NCI-H2227 (cell line): ENCODE data around the gene FMOD.

Experiments
- DNase-seq: peaks from one replicate; lab custom pipeline; 2025; ENCODE audit not compliant: unreplicated experiment; lab: John Stamatoyannopoulos, UW

The FMOD gene

DNA sequence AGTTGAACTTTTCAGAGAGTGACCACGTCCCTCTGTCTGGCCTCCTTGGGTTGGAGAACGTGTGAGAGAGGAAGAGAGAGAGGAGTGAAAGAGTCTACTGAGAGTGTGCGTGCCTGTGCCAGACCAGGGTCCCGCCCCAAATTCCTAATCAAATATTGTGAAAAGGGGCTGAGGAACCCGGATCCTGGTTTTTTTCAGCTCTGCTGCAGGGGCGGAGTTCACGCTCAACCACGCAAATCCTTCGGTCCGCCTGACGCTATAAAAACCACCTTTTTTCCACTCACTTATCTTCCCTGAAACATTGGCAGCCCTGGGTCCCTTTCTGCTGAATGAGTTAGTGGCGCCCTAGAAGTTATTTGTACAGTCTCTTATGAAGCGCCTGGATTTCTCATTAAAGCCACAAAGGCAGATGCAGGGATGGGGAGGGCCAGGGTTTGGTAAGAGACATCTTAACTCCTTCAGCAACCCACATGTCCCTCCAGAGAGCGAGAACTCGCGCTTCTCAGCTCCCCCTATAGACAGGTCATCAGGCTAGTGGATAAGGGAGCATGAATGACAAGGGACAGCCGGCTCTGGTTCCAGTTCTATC lies at the start of gene FMOD:
Gene FMOD (minus strand): TSS at position 86 of the 589 bp plus-strand sequence. CDS start 2,852 bp downstream, outside the sequence.
- no peak for DNase-seq

DNA sequence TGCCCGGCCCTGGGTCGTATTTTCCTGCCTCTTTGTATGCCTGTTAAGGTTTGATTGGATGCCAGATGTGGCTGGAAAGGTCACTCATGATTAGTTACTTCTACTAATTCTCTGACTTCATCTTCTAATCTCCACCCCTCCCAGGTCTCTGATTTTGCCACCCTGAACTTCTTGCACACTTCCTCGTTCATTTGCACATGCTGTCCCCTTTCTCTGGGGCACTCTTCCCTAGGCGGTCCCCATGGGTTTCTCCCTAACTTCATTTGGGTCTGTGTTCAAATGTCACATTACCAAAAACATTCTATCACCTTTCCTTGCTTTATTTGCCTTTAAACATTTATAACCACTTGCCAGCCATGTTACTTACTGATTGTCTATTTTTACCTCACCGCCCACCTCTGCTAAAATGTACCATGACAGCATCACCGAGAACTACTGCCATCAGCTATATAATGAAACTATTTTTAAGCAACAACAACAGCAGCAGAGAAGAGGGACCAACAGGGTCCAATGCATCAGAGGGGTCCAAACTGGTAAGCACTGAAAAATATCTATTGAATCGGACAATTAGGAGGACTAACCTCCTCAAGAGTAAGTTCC lies 45.8 kb upstream of the FMOD start:
- no peak for DNase-seq

DNA sequence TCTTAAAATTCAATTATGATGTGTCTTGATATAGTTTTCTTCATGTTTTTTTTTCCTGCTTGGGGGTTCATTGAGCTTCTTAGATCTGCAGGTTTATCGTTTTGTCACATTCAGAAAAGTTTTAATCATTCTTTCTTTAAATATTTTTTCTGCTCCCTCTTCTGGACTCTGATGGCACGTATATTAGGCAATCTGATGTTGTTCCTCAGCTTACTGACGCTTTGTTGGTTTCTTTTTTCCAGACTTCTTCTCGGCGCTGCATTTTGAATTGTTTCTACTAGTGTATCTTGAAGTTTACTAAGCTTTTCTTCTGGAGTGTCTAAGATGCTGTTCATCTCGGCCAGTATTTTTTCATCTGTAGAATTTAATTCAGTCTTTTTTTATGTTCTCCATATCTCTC lies 44.8 kb upstream of the FMOD start:
- no peak for DNase-seq

DNA sequence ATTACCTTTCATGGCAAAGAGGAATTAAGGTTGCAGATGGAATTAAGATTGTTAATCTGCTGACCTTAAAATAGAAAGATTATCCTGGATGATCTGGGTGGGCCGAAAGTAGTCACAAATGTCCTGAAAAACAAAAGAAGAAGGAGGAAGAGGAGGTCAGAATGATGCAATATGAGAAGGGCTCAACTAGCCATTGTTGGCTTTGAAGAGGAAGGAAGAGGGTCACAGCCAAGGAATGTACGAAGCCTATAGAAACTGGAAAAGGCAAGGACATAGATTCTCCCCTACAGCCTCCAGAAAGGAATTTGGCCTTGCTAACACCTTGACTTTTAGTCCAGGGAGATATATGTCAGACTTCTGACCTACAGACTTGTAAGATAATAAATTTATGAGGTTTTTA lies 39.4 kb upstream of the FMOD start:
- DNase-seq: no peak

DNA sequence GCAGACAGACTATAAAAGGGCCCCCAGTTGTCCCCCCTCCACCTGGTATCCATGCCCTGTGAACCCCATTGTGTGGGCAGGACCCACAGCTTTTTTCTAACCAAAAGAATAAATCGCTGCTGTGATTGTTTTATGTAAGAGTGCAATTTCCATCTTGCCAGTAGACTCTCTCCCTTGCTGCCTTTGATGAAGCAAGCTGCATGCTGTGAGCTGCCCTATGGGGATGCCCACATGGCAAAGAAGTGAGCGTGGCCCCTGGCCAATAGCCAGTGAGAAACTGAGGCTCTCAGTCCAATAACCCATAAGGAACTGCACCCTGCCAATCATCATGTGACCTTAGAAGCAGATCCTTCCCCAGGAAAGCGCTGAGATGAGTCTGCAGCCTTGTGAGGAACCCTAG lies 37.8 kb upstream of the FMOD start:
- no peak for DNase-seq

DNA sequence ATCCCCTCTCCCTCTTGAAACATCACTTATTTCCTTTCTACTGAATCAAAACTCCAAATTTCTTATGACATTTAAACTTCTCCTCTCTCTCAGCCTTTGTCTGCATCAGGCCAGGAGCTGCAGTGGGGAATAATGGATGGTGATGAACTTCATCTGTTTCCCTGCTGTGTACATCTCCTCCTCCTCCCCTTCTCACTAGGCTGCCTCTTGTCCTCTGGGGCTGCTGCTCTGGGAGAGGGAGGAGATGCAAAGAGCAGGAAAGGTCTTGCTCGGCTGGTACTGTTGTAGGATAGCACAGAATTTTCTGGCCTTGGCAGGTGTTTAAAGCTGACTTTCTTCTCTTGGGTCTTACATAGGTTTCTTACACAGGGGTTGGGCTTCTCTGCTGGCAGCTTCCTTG lies 31.1 kb upstream of the FMOD start:
- DNase-seq: no peak

GRCh38 chr1:203381151-203381751 lies 30.3 kb upstream of the FMOD start:
- no peak for DNase-seq

GRCh38 chr1:203380420-203381150 lies 29.7 kb upstream of the FMOD start:
- DNase-seq: no peak

DNA sequence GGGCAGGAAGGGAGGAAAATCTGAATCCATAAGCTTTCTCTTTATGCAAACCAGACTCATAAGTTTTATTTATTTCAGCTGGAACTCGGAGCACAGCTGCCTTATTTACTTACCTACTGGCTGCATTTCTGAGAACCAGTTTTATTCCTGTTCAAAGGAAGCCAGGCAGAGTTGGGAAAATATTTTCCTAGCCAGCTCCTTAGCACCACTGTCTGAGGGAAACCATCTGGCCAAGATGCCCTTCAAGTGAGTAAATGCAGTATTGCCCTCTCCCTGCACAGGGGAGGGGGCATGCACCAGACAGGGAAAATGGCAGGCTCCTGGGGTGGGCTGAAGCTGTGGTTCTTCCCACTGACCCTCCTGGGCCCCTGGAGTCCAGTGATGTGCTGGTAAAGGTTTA lies 28.9 kb upstream of the FMOD start:
- no peak for DNase-seq

DNA sequence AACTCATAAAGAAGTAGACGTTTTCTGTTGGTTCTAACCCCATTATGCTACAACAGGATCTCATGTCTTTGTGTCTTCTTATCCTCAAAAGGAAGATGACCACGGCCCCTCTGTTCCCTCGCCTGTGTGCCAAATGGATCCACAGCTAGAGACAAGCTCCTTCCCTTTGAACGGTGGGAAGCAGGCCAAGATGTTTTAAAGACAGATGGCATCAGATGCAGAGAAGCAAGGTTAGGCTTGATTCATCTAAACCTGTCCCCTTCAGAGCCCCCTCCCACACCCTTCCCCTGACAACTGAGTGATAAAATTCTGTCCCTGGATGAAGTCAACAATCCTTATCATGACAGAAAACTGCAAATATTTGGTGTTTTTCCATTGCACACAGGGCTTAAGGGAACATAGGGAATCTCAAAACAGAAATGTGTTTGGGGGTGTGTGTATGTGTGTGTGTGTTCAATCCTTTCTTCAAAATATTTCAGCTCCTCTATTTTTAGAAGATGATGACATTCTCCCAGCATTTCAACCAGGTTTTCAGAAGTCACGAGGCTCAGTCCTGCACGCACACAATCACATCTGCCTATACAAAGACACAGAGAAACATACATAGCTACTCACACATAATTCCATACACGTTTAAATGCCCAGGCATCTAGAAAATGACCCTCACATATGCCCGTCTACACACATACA lies 27.8 kb upstream of the FMOD start:
- no peak for DNase-seq

DNA sequence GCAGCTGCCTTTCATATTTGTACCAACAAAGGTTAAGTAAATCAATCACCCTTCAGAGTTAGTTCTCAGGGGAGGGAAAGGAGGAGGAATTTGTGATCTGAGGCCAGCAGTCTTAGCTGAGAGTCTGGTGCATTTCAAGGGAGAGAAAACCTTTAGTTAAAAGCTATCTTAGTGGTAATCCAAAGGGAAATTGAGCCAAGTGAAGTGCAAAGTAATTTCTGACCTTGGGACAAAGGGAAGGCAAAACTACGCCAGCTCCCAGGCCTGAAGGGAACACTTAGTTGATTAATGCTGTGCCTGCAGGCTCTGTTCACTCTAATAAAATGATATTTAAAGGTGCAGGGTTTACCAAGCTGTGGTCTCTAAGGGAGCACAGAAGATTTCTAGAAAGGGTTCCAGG lies 23.1 kb upstream of the FMOD start:
- DNase-seq: no peak

DNA sequence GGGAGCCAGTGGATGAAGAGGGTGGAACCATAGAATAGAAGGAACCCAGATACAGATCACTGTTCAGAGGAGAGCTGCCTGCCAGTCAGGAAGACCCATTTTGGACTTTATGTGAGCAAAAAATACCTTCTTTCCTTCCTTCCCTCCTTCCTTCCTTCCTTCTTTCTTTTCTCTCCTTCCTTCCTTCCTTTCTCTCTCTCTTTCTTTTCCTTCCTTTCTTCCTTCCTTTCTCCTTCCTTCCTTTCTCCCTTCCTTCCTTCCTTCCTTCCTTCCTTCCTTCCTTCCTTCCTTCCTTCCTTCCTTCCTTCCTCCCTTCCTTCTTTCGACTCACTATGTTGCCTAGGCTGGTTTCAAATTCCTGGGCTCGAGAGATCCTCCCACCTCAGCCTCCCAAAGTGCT lies 22.1 kb upstream of the FMOD start:
- DNase-seq: no peak

DNA sequence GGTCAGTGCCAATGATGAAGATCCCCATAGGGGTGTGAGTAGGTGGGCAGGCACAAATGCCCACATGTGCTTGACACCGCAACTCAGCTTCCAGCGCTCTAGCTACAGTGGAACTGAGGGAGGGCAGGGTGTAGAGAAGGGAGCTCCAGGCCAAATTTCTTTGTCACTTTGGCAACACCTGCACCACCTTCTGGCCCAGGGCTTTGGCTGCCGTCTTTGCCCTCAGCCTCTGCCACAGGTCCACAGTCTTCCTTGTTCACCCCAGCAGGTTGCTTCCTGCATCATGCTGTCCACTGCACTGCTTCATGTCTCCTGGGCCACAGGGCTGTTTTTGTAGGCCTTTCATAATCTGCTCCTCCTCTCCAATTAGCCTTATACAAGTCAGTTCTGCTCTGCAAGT lies 20.4 kb upstream of the FMOD start:
- no peak for DNase-seq

GRCh38 chr1:203369666-203370065 lies 18.7 kb upstream of the FMOD start:
- DNase-seq: no peak

- no peak for DNase-seq
These were observed 17.9 kb upstream of the FMOD start for GRCh38 chr1:203368624-203369451.

DNA sequence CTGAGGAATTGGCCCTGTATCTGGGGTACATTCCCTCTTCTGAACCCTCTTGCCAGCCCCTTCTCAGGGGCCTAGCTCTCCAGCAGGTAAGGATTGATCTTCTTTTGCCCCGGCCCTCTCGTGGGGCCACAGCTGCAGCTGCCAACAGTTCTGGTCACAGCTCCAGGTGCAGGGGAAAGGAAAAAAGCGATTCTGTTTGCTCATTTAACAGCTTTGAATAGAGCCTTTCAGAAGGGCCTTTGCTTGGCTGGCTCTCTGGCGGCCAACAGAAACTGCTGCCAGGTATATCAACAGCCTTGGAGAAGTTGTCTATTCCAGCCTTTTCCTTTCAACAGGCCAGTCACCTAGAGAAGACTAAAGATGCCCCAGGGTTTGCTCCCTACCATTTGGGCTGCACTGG lies 16.1 kb upstream of the FMOD start:
- DNase-seq: no peak

DNA sequence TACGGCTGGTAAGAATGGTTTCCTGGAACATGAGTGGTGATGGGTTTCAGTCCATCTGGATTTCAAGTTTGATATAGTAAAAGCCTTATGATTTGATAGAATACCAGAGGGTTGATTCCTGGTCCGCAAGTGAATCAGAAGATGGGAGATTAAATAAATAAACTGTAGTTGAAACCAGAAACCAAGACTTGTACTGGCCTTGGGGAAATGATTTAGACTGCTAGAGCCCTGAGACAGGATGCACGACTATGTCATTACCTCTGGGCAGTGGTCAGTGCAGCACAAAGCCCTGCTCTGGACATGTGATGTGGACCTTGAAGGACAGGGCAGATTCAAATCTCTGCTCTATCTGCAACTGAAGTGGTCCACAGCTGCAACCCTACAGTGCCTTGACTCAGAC lies 15.6 kb upstream of the FMOD start:
- DNase-seq: no peak

- no peak for DNase-seq
These were observed 13.9 kb upstream of the FMOD start for GRCh38 chr1:203364806-203365205.

DNA sequence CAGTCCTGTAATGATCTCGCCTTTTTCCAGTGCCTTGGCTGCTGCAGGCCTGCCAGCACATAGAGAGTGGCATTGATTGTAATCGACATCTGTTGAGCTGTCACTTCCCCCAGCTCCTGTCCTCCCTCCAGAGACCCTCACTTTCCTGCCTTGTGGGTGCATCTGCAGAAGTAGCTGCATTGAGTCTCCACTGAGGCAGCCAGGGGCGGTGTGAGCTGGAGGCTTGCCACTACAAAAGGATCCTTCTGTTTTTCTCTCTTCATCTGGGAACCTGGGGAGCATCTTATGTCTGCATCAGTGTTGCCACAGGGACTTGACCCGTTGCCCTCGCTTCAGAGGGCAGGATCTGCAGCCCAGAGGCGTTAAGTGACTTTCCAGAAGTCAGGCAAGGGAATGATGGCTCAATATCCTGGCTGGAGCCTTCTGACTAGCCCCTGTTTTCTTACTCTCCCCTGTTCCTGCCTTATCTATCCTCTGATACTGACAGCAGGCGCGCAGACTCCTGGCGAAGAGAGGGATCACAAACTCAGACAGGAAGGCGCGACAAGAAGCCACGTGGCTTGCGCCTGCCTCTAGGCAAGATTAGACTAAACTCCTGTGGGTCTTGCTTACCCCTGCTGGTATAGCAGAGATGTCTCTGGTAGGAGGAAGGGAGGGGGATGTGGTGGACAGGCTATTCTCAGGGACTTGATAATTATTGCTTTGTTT lies 13.3 kb upstream of the FMOD start:
- DNase-seq: no peak

DNA sequence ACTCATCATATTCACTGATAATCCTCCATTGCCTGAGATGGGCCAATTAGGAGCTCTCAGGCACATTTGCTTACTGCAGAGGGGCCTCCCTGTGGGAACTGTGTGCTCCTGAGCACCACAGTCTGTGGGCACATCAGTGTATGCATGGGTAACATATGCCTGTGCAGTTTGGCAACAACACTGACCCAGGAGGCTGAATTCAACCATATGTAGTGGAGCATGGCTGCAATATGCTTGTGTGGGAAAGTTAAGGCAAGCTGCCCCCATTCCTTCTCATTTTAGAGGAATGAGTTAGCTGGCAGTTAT lies 11.8 kb upstream of the FMOD start:
- DNase-seq: no peak
